ENCODE data around the gene KANK4. TPM values are rescaled to one million over a fixed set of nuclear protein-coding genes. Genes with fewer than 3 reads are reported as not detected.
A peak's percentile ranks its signal among the peaks of the same experiment; 100 is the strongest.

Gene KANK4
- polyA plus RNA-seq, 3 donors, result not detected

DNA sequence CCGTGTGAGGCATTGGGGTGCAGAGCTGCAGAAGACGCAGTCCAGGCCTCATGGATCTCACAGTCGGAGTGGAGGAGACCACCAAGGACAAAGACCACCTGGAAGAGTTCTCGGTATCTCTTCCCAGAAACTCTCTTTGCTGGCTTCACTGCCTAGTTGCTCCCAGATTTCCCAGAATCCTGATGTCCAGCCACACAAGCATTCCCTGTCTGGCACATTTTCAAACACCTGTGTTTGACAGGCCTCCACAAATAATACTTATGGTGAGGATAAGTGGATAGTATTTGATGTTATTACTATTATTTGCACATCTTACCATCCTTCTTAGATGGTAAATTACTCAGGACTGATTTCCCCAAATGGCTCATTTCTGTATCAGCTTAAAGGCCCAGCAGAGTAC lies 27.7 kb upstream of the KANK4 start:
- no peak overlapping the region for H3K4me2 ChIP-seq (replicated peaks; ENCODE audit: extremely low read depth, low read length, poor library complexity, severe bottlenecking)
- no peak overlapping the region for H3K9ac ChIP-seq (ENCODE audit: insufficient read depth, low read length, poor library complexity, severe bottlenecking)
- H3K27ac Mint-ChIP-seq, result no peak overlapping the region
- no peak overlapping the region for H3K27ac ChIP-seq (ENCODE audit: low read depth in 1 of 2, low read length in 2 of 2)
- H3K4me1 Mint-ChIP-seq, result no peaks in the 10 kb centered on the region
- no peaks in the 10 kb centered on the region for H3K79me2 ChIP-seq (ENCODE audit: insufficient read depth, low read length)
- H3K4me3 Mint-ChIP-seq, result no peak overlapping the region
- peaks cover 0 to 4% (median 2%) of the 10 kb centered on the region in 3 donors for H3K27me3 Mint-ChIP-seq (ENCODE audit: low read depth in 3 of 3)
- DNase-seq, result no peak
- TF ChIP-seq, protein P1, sequence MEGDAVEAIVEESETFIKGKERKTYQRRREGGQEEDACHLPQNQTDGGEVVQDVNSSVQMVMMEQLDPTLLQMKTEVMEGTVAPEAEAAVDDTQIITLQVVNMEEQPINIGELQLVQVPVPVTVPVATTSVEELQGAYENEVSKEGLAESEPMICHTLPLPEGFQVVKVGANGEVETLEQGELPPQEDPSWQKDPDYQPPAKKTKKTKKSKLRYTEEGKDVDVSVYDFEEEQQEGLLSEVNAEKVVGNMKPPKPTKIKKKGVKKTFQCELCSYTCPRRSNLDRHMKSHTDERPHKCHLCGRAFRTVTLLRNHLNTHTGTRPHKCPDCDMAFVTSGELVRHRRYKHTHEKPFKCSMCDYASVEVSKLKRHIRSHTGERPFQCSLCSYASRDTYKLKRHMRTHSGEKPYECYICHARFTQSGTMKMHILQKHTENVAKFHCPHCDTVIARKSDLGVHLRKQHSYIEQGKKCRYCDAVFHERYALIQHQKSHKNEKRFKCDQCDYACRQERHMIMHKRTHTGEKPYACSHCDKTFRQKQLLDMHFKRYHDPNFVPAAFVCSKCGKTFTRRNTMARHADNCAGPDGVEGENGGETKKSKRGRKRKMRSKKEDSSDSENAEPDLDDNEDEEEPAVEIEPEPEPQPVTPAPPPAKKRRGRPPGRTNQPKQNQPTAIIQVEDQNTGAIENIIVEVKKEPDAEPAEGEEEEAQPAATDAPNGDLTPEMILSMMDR (IDR thresholded peaks at IDR 0.05), result no peak
- H4K20me1 ChIP-seq (ENCODE audit: insufficient read depth, low read length), result no peaks in the 10 kb centered on the region
- peaks cover 0 to 1% of the 10 kb centered on the region in 2 donors for H3K4me1 ChIP-seq (ENCODE audit: control insufficient read depth in 1 of 2, insufficient read depth in 2 of 2, low read length in 2 of 2)
- no peaks in the 10 kb centered on the region for H3K27me3 ChIP-seq (ENCODE audit: control insufficient read depth in 2 of 2, insufficient read depth in 2 of 2, low read length in 2 of 2)
- H3K9me3 Mint-ChIP-seq, result no peaks in the 10 kb centered on the region
- no peaks in the 10 kb centered on the region for H3K9me3 ChIP-seq (replicated peaks in 1 of 2; ENCODE audit: control insufficient read depth in 1 of 2, insufficient read depth in 1 of 2, low read length in 2 of 2)
- no peaks in the 10 kb centered on the region for H3K36me3 Mint-ChIP-seq
- intact Hi-C loops (cut with micrococcal nuclease), result no loop called here
- no peaks in the 10 kb centered on the region for H3K36me3 ChIP-seq (replicated peaks in 1 of 2; ENCODE audit: control insufficient read depth in 1 of 2, insufficient read depth in 2 of 2, low read length in 2 of 2)
- 93% methylated on average over 3 of the region's 4 CpGs for WGBS (ENCODE audit: insufficient coverage)
- H2AFZ ChIP-seq (ENCODE audit: insufficient read depth, low read depth, low read length, poor library complexity, severe bottlenecking), result no peak overlapping the region
- no peak overlapping the region for H3K4me3 ChIP-seq (replicated peaks in 1 of 3; ENCODE audit: low read depth in 2 of 3, low read length in 3 of 3)

DNA sequence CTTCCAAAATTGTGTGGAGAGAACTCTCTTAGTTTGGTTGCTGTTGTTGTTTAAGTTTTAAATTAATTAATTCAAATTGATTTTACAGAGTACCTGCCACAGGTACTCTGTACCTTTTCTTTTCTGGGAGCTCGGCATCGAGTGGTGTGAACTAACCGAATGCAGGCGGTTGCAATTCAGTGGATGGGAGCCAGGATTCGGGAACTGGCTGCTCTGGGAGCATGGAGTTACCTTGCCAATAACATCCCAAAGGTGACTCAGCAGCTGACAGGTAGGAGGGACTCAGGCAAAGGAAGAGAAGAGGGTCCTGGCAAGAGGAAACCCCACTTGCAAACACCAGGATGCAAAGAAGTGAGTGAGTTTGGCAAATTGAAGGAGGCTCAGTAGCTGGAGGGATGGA lies 24.7 kb upstream of the KANK4 start:
- no peaks in the 10 kb centered on the region for H3K36me3 Mint-ChIP-seq
- WGBS (ENCODE audit: insufficient coverage), result 100% methylated on average over 4 of the region's 5 CpGs
- TF ChIP-seq, protein P1 (IDR thresholded peaks at IDR 0.05), result no peak

More for the DNA sequence above, 24.7 kb upstream of the KANK4 start:
- Histone ChIP-seq H3K27ac (ENCODE audit: low read depth in 1 of 2, low read length in 2 of 2) (no peak overlapping the region), H2AFZ (ENCODE audit: insufficient read depth, low read depth, low read length, poor library complexity, severe bottlenecking) (no peak overlapping the region), H3K27me3 (ENCODE audit: control insufficient read depth in 2 of 2, insufficient read depth in 2 of 2, low read length in 2 of 2) (no peaks in the 10 kb centered on the region), H3K79me2 (ENCODE audit: insufficient read depth, low read length) (no peaks in the 10 kb centered on the region), H3K36me3 (replicated peaks in 1 of 2; ENCODE audit: control insufficient read depth in 1 of 2, insufficient read depth in 2 of 2, low read length in 2 of 2) (no peaks in the 10 kb centered on the region), H3K4me1 (ENCODE audit: control insufficient read depth in 1 of 2, insufficient read depth in 2 of 2, low read length in 2 of 2) (no peaks in the 10 kb centered on the region), H3K9me3 (replicated peaks in 1 of 2; ENCODE audit: control insufficient read depth in 1 of 2, insufficient read depth in 1 of 2, low read length in 2 of 2) (no peaks in the 10 kb centered on the region), H3K4me2 (replicated peaks; ENCODE audit: extremely low read depth, low read length, poor library complexity, severe bottlenecking) (no peak overlapping the region), H3K4me3 (replicated peaks in 1 of 3; ENCODE audit: low read depth in 2 of 3, low read length in 3 of 3) (no peak overlapping the region), H4K20me1 (ENCODE audit: insufficient read depth, low read length) (no peaks in the 10 kb centered on the region), H3K9ac (ENCODE audit: insufficient read depth, low read length, poor library complexity, severe bottlenecking) (no peak overlapping the region)
- Mint-ChIP-seq H3K27ac (peak overlapping the region in 1 of 7 donors; percentile 71), H3K27me3 (ENCODE audit: low read depth in 3 of 3) (peaks cover 0 to 8% (median 2%) of the 10 kb centered on the region in 3 donors), H3K4me3 (no peak overlapping the region), H3K4me1 (no peaks in the 10 kb centered on the region), H3K9me3 (peaks cover 0 to 2% (median 0%) of the 10 kb centered on the region in 7 donors)
- intact Hi-C loops (cut with micrococcal nuclease), result no loop called here
- DNase-seq, result no peak
